PC-9 (cell line): ENCODE results near the gene PRKG1. TPM values are rescaled to one million over a fixed set of nuclear protein-coding genes. Genes with fewer than 3 reads are reported as not detected.
A peak's percentile ranks its signal among the peaks of the same experiment; 100 is the strongest.

ENCODE experiments used
- BruUV-seq: library from RNA; stranded (reverse); fragments of 400-500 nt; replicated peaks from 2 replicates; lab custom pipeline; 2021; lab: Mats Ljungman, UMichigan
- CTCF ChIA-PET: fragments of 300-600 bp; sonication (Branson Sonifier 250); formaldehyde crosslinking; loops from one replicate; lab custom pipeline; 2022; ENCODE audit warnings: antibody characterized with exemption; lab: Charles Lee
- POLR2A ChIA-PET: fragments of 300-600 bp; sonication (Branson Sonifier 250); formaldehyde crosslinking; loops from one replicate; lab custom pipeline; 2022; ENCODE audit warnings: antibody characterized with exemption; ENCODE audit not compliant: unreplicated experiment; lab: Charles Lee
- DNase-seq, 2 experiments: peaks; one replicate each; pipeline versions ENCODE4 v3.0.0 to v3.0.0-alpha.2; 2015 to 2022; ENCODE audit warnings: mixed read lengths in 1 of 2
- H2AFZ ChIP-seq: fragments of 200-600 bp; sonication (generic); 2 replicates; pipeline ENCODE4 v1.8.1; 2017; ENCODE audit warnings: antibody characterized with exemption
- H3F3A ChIP-seq: fragments of 200-600 bp; sonication (generic); 2 replicates; pipeline ENCODE4 v1.8.1; 2017; ENCODE audit warnings: antibody characterized with exemption, mild to moderate bottlenecking, low read depth; ENCODE audit not compliant: insufficient read depth
- H3K27ac ChIP-seq: fragments of 200-600 bp; sonication (generic); 2 replicates; pipeline ENCODE4 v1.6.1; 2016; ENCODE audit warnings: mixed run types
- H3K27me3 ChIP-seq: fragments of 200-600 bp; sonication (generic); 2 replicates; pipeline ENCODE4 v1.6.1; 2016; ENCODE audit warnings: low read depth, mixed run types; ENCODE audit not compliant: insufficient read depth
- H3K36me3 ChIP-seq: fragments of 200-600 bp; sonication (generic); 2 replicates; pipeline ENCODE4 v1.6.1; 2016; ENCODE audit warnings: low read depth, mixed run types
- H3K4me1 ChIP-seq: fragments of 200-600 bp; sonication (generic); replicated peaks from 2 replicates; pipeline ENCODE4 v1.6.1; 2016; ENCODE audit warnings: mixed run types; ENCODE audit not compliant: insufficient read depth
- H3K4me2 ChIP-seq: fragments of 200-600 bp; sonication (generic); 2 replicates; pipeline ENCODE4 v1.6.1; 2017; ENCODE audit warnings: mixed run types
- H3K4me3 ChIP-seq: fragments of 200-600 bp; sonication (generic); 2 replicates; pipeline ENCODE4 v1.6.1; 2016; ENCODE audit warnings: mixed run types
- H3K79me2 ChIP-seq: fragments of 200-600 bp; sonication (generic); 2 replicates; pipeline ENCODE4 v1.6.1; 2017; ENCODE audit warnings: low read depth, mixed run types
- H3K9me2 ChIP-seq: fragments of 200-600 bp; sonication (generic); 2 replicates; pipeline ENCODE4 v1.8.1; 2017; ENCODE audit warnings: mild to moderate bottlenecking; ENCODE audit not compliant: insufficient read depth
- H3K9me3 ChIP-seq: fragments of 200-600 bp; sonication (generic); 2 replicates; pipeline ENCODE4 v1.8.1; 2016; ENCODE audit warnings: low read depth; ENCODE audit not compliant: insufficient read depth
- H4K20me1 ChIP-seq: fragments of 200-600 bp; sonication (generic); 2 replicates; pipeline ENCODE4 v1.8.1; 2017; ENCODE audit not compliant: insufficient read depth
- EZH2 ChIP-seq: fragments of 200-600 bp; sonication (generic); IDR thresholded peaks from 2 replicates; pipeline ENCODE4 v1.8.0; 2017; ENCODE audit warnings: antibody characterized with exemption, low read depth
- intact Hi-C: fragments of 100-400 bp; cut with micrococcal nuclease; formaldehyde crosslinking; loops from one replicate; pipeline ENCODE4 v1.10.0; 2022; ENCODE audit not compliant: unreplicated experiment
- total RNA-seq: library from RNA; stranded (reverse); gene quantifications from 2 replicates; pipeline ENCODE4 v1.2.3, GENCODE V29; 2021
- TF ChIP-seq, protein P1 (sequence below): fragments of 200-600 bp; sonication (generic); conservative IDR thresholded peaks from 2 replicates; pipeline ENCODE4 v1.6.1; 2017; ENCODE audit warnings: mixed run types, antibody characterized with exemption, mild to moderate bottlenecking, moderate library complexity

Gene PRKG1
- total RNA-seq, 1 experiment from 2014 or later: 0.70 TPM

GRCh38 chr10:52115823-52116222, 1041.5 kb downstream of the PRKG1 start:
- no peak overlapping the region for H3K4me2 ChIP-seq
- H3K27me3 ChIP-seq: no peaks in the 10 kb centered on the region
- no peak overlapping the region for H3K4me3 ChIP-seq
- peaks cover 4% of the 10 kb centered on the region; the same call in 1 of the 2 replicates for H3F3A ChIP-seq
- no peaks in the 10 kb centered on the region for H4K20me1 ChIP-seq
- CTCF ChIA-PET: no interaction called here
- intact Hi-C loops: no loop called here
- BruUV-seq: no TSS peak
- TF ChIP-seq, protein P1, sequence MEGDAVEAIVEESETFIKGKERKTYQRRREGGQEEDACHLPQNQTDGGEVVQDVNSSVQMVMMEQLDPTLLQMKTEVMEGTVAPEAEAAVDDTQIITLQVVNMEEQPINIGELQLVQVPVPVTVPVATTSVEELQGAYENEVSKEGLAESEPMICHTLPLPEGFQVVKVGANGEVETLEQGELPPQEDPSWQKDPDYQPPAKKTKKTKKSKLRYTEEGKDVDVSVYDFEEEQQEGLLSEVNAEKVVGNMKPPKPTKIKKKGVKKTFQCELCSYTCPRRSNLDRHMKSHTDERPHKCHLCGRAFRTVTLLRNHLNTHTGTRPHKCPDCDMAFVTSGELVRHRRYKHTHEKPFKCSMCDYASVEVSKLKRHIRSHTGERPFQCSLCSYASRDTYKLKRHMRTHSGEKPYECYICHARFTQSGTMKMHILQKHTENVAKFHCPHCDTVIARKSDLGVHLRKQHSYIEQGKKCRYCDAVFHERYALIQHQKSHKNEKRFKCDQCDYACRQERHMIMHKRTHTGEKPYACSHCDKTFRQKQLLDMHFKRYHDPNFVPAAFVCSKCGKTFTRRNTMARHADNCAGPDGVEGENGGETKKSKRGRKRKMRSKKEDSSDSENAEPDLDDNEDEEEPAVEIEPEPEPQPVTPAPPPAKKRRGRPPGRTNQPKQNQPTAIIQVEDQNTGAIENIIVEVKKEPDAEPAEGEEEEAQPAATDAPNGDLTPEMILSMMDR: no peak
- no peak for TF ChIP-seq EZH2
- H3K9me3 ChIP-seq: peaks cover 5% of the 10 kb centered on the region; the same call in 1 of the 2 replicates
- H3K4me1 ChIP-seq: peaks cover 27% of the 10 kb centered on the region
- DNase-seq: no peak
- H3K79me2 ChIP-seq: no peaks in the 10 kb centered on the region
- H3K27ac ChIP-seq: no peak overlapping the region
- no peak overlapping the region; the same call in 1 of the 2 replicates for H2AFZ ChIP-seq
- H3K9me2 ChIP-seq: no peaks in the 10 kb centered on the region
- POLR2A ChIA-PET: no interaction called here
- no peaks in the 10 kb centered on the region for H3K36me3 ChIP-seq

DNA sequence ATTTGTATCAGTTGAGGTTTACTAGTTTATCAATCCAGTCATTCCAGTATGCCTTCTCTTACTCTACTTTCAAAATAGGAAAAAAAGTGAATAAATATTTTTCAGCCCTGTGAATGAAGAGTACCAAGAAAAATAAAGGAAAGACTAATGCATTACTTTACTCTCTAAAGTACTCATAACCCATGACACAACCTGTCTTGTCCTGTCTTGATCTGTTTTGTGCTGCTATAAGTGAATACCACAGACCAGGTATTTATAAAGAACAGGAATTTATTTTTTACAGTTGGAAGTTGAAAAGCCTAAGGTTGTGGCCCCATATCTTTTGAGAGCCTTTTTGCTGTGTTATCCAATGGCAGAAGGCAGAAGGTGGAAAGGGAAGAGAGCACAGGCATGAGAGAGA, 1045.2 kb downstream of the PRKG1 start:
- Histone ChIP-seq H3K4me2 (no peak overlapping the region), H4K20me1 (no peaks in the 10 kb centered on the region), H3K9me3 (peaks cover 5% of the 10 kb centered on the region; the same call in 1 of the 2 replicates), H2AFZ (peak overlapping the region; percentile 5; the same call in 1 of the 2 replicates), H3K4me1 (peaks cover 27% of the 10 kb centered on the region), H3K79me2 (no peaks in the 10 kb centered on the region), H3F3A (peaks cover 4% of the 10 kb centered on the region; the same call in 1 of the 2 replicates), H3K27ac (no peak overlapping the region), H3K27me3 (no peaks in the 10 kb centered on the region), H3K9me2 (no peaks in the 10 kb centered on the region), H3K36me3 (no peaks in the 10 kb centered on the region), H3K4me3 (no peak overlapping the region)
- BruUV-seq: no TSS peak
- ChIA-PET CTCF (no interaction called here), POLR2A (no interaction called here)
- intact Hi-C loops: no loop called here
- TF ChIP-seq, protein P1: no peak
- no peak for TF ChIP-seq EZH2
- DNase-seq: no peak

GRCh38 chr10:52121688-52122087, 1047.4 kb downstream of the PRKG1 start:
- TF ChIP-seq EZH2: no peak
- TF ChIP-seq, protein P1: no peak
- intact Hi-C loops: no loop called here
- no peaks in the 10 kb centered on the region for H3K9me2 ChIP-seq
- ChIA-PET CTCF (no interaction called here), POLR2A (no interaction called here)
- DNase-seq: no peak
- no peaks in the 10 kb centered on the region for H4K20me1 ChIP-seq
- BruUV-seq: no TSS peak
- H3K4me3 ChIP-seq: no peak overlapping the region
- no peak overlapping the region for H3K4me2 ChIP-seq
- peaks cover 14% of the 10 kb centered on the region for H3K4me1 ChIP-seq
- no peak overlapping the region for H2AFZ ChIP-seq
- H3K27ac ChIP-seq: no peak overlapping the region
- no peaks in the 10 kb centered on the region for H3K9me3 ChIP-seq
- H3K79me2 ChIP-seq: no peaks in the 10 kb centered on the region
- H3K36me3 ChIP-seq: no peaks in the 10 kb centered on the region
- H3F3A ChIP-seq: peaks cover 4% of the 10 kb centered on the region; the same call in 1 of the 2 replicates
- H3K27me3 ChIP-seq: no peaks in the 10 kb centered on the region
